ENCODE data around the gene MSTO1. TPM values are rescaled to one million over a fixed set of nuclear protein-coding genes. Genes with fewer than 3 reads are reported as not detected.
A peak's percentile ranks its signal among the peaks of the same experiment; 100 is the strongest.
"Not testable (repeated sequence)": the region's sequence is repeated elsewhere in the genome, so short reads cannot be mapped to it uniquely, and the experiment has no call there.

The MSTO1 gene
- polyA plus RNA-seq, 1 donor (not counting 4 experiments of a cell fraction or from before 2014, with no cell fraction given), result 30.5 TPM

DNA sequence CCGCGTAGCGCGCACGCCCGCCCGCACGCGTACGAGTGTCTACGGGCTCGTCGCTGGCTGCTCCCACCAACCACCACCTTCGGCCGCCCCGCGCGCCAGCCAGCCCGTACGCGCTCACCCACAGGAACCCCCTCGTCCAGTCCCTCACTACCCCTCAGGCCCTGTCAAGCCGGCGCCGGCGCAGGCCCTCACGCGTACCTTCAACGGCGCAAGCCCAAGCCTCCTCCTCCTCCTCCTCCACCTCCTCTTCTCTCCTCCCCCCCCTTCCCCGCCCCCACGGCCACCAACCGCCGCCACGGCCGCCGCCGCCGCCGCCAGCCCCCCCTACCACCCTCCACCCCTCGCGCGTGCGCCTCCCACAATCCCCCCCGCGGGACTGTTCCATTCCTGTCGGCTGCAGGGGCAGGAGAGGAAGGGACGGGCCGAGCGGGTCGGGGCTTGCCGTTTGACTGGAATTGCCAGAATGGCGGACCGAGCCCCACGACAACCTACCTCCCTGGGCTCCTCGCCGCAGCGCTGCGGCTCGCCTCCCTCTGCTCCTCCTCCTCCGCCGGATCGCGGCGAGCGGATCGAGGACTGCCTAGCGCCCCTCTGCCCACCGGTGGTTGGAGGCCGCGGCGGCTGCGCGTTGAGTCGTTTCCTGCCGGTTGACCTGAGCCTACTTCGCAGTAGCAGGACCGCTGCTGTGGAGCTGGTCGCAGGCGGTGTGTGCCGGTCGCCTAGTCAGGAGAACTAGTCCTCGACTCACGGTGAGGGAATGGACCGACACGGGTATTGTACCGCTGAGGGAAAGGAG lies 47.2 kb upstream of the MSTO1 start, which contains the start of gene ASH1L:
ASH1L (minus strand) TSS at position 223 of the 796 bp plus-strand sequence. CDS start 41,284 bp downstream, outside the sequence.
- Histone ChIP-seq H3K79me2 (ENCODE audit: control insufficient read depth, insufficient read depth, low read length) (peaks cover 82% of the 10 kb centered on the region), H3K4me2 (ENCODE audit: control insufficient read depth, extremely low read depth, insufficient read depth, low read depth, low read length) (peak within 1 kb of the TSS; percentile 97), H3K9me1 (ENCODE audit: control insufficient read depth, extremely low read depth, insufficient read depth, low read length) (peaks cover 2% of the 10 kb centered on the region), H3K4me1 (ENCODE audit: control insufficient read depth, extremely low read depth, insufficient read depth, low read length) (peaks cover 18% of the 10 kb centered on the region), H2AFZ (ENCODE audit: control insufficient read depth, low read length) (peak within 1 kb of the TSS; percentile 96), H3K9ac (ENCODE audit: control insufficient read depth, extremely low read depth, insufficient read depth, low read length) (peak within 1 kb of the TSS; percentile 96), H3K4me3 (ENCODE audit: control insufficient read depth in 2 of 3, extremely low read depth in 1 of 3, insufficient read depth in 2 of 3, low read depth in 1 of 3, low read length in 3 of 3) (peak within 1 kb of the TSS; percentile 65 to 91 (median 83)), H4K20me1 (ENCODE audit: control insufficient read depth, extremely low read depth, insufficient read depth, low read length) (peaks cover 3% of the 10 kb centered on the region), H3K36me3 (ENCODE audit: control insufficient read depth in 2 of 2, extremely low read depth in 1 of 2, insufficient read depth in 2 of 2, low read length in 2 of 2) (peaks cover 3 to 9% of the 10 kb centered on the region in 2 experiments), H3K27ac (ENCODE audit: control insufficient read depth, insufficient read depth, low read length) (peak within 1 kb of the TSS; percentile 94), H3K9me3 (ENCODE audit: control insufficient read depth, low read depth, low read length) (no peaks in the 10 kb centered on the region), H3K27me3 (ENCODE audit: control insufficient read depth, extremely low read depth, insufficient read depth, low read length) (no peaks in the 10 kb centered on the region)
- DNase-seq (ENCODE audit: low read depth, low spot score), result peak; percentile 62
- TF ChIP-seq CTCF (optimal IDR thresholded peaks at IDR 0.05 in 1 of 3, IDR thresholded peaks at IDR 0.05 in 1 of 3, conservative IDR thresholded peaks at IDR 0.05 in 1 of 3; ENCODE audit: extremely low read depth in 1 of 3, insufficient read depth in 2 of 3, low read length in 3 of 3) (no peak), EZH2 (IDR thresholded peaks at IDR 0.05; ENCODE audit: low read length) (no peak)
- no peak for FAIRE-seq
- dilution Hi-C loops (cut with MboI; ENCODE audit: extremely low pct_ligation_motif_present, low sequenced_read_pairs), result no loop called here

DNA sequence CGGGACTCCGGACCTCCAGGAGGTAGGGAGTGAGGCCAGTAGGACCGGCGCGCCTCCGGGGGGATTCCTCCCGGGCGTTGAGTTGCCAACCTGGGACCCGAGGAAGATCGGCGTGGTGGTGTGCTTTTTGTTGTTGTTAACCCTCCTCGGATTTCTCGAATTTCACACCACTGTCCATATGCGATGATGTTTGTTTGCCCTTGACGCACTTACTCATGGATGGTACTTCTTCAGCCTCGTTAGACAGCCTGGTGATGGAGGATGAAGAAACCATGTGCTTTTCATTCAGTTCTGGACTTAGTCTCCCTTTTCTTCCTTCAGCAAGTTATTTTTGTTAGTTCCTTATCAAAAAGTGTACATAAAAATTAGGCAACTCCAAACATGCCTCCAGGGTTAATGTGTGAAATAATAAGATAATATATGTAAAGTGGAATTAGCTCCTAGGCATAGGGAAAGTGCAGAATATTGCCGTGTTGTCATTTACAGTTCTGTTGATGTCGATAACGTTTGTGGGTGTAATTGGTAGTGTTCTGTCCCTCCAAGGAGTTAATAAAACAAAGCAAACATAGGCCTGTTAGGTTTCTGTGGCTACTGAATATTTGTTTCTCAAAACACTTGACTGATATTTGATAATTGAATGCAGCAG lies 46.5 kb upstream of the MSTO1 start:
- not testable (repeated sequence) for H3K27me3 ChIP-seq (ENCODE audit: control insufficient read depth, extremely low read depth, insufficient read depth, low read length); FAIRE-seq

More for the DNA sequence above, 46.5 kb upstream of the MSTO1 start:
- peak overlapping the region; percentile 94 for H3K27ac ChIP-seq (ENCODE audit: control insufficient read depth, insufficient read depth, low read length)
- H3K79me2 ChIP-seq (ENCODE audit: control insufficient read depth, insufficient read depth, low read length), result peaks cover 81% of the 10 kb centered on the region
- peak overlapping the region; percentile 65 to 91 (median 79) for H3K4me3 ChIP-seq (ENCODE audit: control insufficient read depth in 2 of 3, extremely low read depth in 1 of 3, insufficient read depth in 2 of 3, low read depth in 1 of 3, low read length in 3 of 3)
- H3K9me1 ChIP-seq (ENCODE audit: control insufficient read depth, extremely low read depth, insufficient read depth, low read length); H3K9me3 ChIP-seq (ENCODE audit: control insufficient read depth, low read depth, low read length); DNase-seq (ENCODE audit: low read depth, low spot score); H3K36me3 ChIP-seq (ENCODE audit: control insufficient read depth in 2 of 2, extremely low read depth in 1 of 2, insufficient read depth in 2 of 2, low read length in 2 of 2); dilution Hi-C loops (cut with MboI; ENCODE audit: extremely low pct_ligation_motif_present, low sequenced_read_pairs); H4K20me1 ChIP-seq (ENCODE audit: control insufficient read depth, extremely low read depth, insufficient read depth, low read length): not testable (repeated sequence)
- peak overlapping the region; percentile 96 for H2AFZ ChIP-seq (ENCODE audit: control insufficient read depth, low read length)
- H3K9ac ChIP-seq (ENCODE audit: control insufficient read depth, extremely low read depth, insufficient read depth, low read length), result peak overlapping the region; percentile 96
- peaks cover 18% of the 10 kb centered on the region for H3K4me1 ChIP-seq (ENCODE audit: control insufficient read depth, extremely low read depth, insufficient read depth, low read length)
- peak overlapping the region; percentile 97 for H3K4me2 ChIP-seq (ENCODE audit: control insufficient read depth, extremely low read depth, insufficient read depth, low read depth, low read length)

Measured in keratinocyte (primary cell).